ENCODE results near the gene TTLL5.

TTLL5 gene

DNA sequence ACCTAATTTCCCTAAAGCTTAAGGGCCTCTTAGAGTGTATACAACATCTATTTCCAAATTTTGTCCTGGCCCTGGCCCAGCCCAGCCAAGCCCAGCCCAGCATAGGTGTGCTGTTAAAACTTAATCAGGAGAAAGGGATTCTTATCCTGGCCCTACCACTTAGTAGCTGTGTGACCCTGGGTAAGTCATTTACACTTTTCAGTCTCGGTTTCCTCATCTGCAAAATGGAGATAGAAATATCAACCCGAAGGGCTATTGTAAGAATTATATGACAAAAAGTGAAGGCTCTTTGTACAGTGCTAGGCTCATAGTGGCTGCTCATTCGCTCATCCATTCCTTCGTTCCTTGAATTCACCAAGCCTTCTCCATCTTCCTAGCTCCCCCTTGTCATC, 812 bp upstream of the TTLL5 start:
- TF ChIP-seq, protein P1, sequence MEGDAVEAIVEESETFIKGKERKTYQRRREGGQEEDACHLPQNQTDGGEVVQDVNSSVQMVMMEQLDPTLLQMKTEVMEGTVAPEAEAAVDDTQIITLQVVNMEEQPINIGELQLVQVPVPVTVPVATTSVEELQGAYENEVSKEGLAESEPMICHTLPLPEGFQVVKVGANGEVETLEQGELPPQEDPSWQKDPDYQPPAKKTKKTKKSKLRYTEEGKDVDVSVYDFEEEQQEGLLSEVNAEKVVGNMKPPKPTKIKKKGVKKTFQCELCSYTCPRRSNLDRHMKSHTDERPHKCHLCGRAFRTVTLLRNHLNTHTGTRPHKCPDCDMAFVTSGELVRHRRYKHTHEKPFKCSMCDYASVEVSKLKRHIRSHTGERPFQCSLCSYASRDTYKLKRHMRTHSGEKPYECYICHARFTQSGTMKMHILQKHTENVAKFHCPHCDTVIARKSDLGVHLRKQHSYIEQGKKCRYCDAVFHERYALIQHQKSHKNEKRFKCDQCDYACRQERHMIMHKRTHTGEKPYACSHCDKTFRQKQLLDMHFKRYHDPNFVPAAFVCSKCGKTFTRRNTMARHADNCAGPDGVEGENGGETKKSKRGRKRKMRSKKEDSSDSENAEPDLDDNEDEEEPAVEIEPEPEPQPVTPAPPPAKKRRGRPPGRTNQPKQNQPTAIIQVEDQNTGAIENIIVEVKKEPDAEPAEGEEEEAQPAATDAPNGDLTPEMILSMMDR (IDR thresholded peaks at IDR 0.05; ENCODE audit: borderline replicate concordance, insufficient read depth, low read depth, low read length): no peak
- peak overlapping the region; percentile 96 for H3K4me3 ChIP-seq (ENCODE audit: low read depth, low read length)

GRCh38 chr14:75661499-75661814, 411 bp downstream of the TTLL5 start:
- peak overlapping the region; percentile 96 for H3K4me3 ChIP-seq (ENCODE audit: low read depth, low read length)
- TF ChIP-seq, protein P1 (IDR thresholded peaks at IDR 0.05; ENCODE audit: borderline replicate concordance, insufficient read depth, low read depth, low read length): no peak

DNA sequence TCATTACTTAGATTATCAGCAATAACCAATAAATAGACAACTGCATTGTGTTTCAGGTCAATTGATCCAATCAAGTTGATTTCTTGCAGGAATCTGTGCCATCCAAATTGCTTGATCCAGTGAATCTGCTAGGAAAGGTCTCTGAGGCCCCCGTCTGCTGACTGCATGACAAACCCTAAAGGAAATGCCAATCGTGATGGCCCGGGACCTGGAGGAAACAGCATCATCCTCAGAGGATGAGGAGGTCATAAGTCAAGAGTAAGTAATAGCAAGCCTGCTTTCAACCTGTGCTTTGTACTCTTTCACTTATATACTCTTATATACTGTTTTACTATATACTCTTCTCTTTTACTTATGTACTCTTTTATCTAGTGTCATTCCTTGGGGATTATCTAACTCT, 1.9 kb downstream of the TTLL5 start:
- TF ChIP-seq, protein P1 (IDR thresholded peaks at IDR 0.05; ENCODE audit: borderline replicate concordance, insufficient read depth, low read depth, low read length): no peak
- H3K4me3 ChIP-seq (ENCODE audit: low read depth, low read length): no peak overlapping the region

DNA sequence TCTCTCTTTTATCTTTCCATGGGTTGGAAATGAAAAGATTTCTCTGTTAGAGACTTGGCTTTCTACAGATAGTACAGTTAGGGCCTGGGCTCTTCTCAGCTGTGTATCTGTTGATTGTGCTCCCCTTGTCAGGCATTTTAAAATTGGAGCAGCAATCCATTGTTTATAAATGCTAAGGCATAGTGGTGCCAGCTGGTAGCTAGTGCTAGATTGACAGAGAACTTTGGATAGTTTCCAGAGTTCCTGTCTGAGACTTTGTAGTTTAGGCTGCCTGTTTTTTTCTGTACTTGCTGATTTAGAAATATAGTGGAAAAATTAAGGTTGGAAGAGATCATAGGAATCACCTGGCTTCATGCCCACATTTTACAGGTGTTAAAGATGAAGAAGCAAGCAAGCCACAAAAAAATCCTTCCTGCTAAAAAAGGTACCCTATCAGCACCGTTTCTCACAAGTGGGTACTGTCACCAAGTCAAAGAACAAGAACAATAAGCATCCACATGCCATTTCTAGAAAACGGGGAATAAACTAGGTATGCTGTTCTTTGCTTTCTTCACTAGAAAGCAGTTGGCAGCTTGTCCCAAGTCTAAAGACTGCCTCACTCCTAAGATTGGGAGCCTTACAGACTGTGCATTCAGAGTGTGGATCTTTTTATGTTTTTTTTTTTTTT, 6.2 kb downstream of the TTLL5 start:
- TF ChIP-seq, protein P1 (IDR thresholded peaks at IDR 0.05; ENCODE audit: borderline replicate concordance, insufficient read depth, low read depth, low read length): no peak
- no peak overlapping the region for H3K4me3 ChIP-seq (ENCODE audit: low read depth, low read length)

DNA sequence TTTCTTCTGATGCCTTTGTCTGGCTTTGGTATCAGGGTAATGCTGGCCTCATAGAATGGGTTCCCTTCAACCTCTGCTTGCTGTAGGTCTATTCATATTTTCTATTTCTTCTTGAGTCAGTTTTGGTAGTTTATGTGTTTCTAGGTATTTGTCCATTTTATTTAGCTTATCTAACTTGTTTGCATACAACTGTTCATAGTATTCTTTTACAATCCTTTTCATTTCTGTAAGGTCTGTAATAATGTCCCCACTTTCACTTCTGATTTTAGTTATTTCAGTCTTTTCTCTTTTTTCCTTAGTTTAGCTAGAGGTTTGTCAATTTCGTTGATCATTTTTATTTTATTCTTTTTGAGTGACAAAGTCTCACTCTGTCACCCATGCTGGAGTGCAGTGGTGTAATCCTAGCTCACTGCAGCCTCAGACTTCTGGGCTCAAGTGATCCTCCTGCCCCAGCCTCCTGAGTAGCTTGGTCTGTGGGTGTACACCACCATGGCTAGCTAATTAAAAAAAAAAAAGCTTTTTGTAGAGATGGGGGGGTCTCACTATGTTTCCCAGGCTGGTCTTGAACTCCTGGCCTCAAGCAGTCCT, 11.7 kb downstream of the TTLL5 start:
- TF ChIP-seq, protein P1 (IDR thresholded peaks at IDR 0.05; ENCODE audit: borderline replicate concordance, insufficient read depth, low read depth, low read length): no peak
- no peak overlapping the region for H3K4me3 ChIP-seq (ENCODE audit: low read depth, low read length)

DNA sequence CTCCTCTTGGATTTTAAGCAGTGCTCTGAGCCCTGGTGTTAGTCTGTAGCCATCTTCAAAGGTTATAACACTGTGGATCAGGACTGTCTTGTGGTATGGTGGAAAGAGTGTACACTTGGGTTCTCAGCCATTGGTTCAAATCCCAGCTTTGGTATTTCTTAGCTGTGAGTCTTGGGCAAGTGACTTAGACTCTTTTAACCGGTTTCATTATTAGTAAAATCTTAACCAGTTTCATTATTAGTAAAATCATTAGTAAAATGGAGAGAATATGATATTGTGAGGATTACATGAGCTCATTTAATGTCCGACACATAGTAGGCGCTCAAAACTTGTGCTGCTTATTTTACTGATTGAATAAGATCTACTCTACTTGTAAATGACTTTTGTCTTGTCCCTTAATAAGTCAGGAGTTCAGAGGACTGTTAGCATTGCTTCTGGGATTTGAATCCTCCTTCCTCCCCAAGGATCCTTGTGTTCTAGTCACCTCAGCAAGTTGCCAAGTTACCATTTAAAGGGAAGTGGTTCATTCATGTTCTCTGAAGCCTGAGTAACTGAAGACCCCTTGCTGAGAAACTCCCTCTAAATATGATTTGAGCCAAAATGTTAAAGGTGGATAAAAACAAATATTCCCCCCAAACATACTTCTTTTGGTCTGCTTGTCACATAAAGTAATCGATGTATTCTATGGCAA, 12.4 kb downstream of the TTLL5 start:
- TF ChIP-seq, protein P1 (IDR thresholded peaks at IDR 0.05; ENCODE audit: borderline replicate concordance, insufficient read depth, low read depth, low read length): no peak
- H3K4me3 ChIP-seq (ENCODE audit: low read depth, low read length): no peak overlapping the region

All from GM12875 (cell line).